DMS153 treated with DMSO at 0.1 percent for 48 hours (cell line): ENCODE results near the gene ADNP.
"Not testable (repeated sequence)": the region's sequence is repeated elsewhere in the genome, so short reads cannot be mapped to it uniquely, and the experiment has no call there.

Experiments
- DNase-seq: peaks from one replicate; lab custom pipeline; 2025; ENCODE audit not compliant: unreplicated experiment; lab: John Stamatoyannopoulos, UW

The ADNP gene

DNA sequence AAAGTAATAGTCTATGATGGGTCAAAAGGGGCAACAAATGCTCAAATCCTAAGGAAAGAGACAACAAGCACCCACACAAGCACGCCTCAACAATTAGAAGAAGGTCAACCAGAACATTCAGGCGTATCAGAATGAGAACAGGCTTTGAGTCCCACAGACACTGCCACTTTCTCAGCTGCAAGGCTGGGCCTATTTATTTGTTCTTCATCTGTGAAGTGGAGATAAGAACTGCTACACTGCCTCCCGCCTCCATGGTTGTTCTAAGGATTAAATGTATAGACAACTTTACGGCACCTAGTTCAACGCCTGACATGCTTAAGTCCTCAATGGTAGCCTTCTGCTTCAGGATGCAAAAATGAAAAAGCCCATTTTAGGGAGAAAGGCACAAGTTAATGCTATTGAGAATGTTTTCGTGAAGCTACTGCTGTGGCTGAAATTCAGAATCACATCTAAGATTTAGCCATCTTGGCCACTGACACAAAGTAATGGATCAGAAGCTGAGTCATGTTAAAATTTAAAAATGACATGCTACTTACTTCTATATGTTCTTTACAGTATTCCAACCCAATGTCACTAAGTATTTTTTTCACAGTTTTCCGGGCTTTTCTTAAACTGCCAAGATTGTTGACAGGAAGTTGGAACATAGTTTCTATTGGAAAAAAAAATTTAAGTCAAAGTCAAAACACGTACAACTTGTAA, 27.7 kb downstream of the ADNP start:
- no peak for DNase-seq

DNA sequence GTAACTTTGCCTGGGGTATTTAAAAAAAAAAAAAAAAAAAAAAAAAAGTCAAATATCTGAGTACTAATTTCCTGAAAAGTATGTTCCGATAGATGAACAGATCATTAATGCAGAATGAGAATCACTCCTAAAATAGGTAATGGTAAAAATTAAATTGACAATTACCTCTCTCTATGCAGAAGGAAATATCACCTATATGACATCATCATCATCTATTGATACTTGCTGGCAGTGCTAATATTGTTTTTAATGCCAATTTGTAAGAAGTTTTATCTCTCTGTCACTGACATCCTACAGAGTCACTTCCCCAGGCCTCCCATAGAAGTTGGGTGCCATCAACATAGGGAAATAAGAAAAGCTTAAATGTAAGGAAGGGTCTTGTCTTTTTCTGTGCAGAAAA, 29.9 kb downstream of the ADNP start:
- no peak for DNase-seq

DNA sequence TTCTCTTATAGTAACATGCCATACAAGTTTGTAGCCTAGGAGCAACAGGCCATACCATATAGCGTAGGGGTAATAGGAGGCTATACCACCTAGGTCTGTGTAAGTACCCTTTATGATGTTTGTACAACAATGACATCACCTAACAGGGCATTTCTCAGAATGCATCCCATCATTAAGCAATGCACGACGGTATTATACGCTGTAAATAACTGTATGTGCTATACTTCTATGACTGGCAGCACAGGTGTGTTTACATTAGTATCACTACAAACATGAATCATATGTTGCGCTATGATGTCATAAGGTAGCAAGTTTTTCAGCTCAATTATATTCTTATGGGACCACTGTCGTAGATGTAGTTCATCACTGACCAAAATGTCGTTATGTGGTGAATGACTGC, 31.0 kb downstream of the ADNP start:
- DNase-seq = no peak

DNA sequence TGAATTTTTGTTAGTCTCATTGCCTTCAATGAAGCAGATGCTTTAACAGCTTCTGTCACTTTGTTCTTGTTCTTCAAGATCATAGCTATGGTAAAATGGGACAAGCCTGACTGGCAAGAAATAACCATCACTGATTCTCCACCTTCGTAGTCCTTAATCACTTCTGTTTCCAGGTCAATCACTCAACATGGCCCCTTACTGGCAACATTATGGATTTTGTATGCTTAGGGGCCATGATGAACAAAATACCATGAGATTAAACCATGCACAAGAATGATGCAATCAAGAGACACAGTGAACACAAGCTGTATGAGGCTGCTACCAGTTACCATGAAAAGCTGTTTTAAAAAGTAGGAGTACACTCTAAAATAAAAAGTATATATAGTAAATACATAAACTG, 32.8 kb downstream of the ADNP start:
- DNase-seq = no peak

DNA sequence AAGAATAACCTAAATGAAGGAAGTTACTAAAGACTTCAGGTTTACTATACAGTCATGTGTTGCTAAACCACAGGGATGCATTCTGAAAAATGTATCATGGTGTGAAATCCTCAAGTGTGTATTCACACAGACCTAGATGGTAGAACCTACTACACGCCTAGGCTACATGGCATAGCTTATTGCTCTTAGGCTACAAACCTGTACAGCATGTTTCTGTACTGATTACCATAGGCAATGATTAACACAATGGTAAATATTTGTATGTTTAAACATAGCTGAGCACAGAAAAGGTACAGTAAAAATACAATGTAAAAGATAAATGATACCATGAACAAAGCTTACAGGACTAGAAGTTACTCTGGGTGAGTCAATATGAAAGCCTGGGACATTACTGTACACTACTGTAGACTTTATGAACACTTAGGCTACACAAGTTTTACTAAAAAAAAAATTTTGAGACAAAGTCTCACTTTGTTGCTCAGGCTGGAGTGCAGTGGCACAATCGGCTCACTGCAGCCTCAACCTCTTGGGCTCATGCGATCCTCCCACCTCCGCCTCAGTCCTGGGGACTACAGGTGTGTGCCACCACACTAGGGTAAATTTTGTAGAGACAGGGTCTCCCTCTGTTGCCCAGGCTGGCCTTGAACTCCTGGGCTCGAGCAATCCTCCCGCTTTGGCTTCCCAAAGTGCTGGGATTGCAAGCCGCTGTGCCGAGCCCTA, 36.0 kb downstream of the ADNP start:
- DNase-seq = no peak

DNA sequence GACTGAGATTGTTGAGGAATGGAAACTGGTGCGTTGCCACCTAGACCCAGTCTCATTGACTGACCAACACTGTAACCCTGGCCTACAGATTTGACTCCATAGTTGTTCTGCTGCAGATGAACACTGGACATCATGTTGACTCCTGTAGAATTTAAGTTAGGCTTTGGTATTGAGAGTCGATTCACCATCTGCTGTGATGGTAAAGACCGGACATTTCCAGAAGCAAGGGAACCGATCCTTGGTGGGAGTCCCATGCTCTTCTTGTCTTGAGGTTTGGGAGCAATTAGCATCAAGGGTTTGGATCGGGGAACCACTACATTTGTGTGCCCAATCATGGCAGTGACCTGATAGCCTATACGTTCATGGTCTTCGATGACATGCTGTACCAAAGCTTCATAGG, 37.6 kb downstream of the ADNP start:
- no peak for DNase-seq

DNA sequence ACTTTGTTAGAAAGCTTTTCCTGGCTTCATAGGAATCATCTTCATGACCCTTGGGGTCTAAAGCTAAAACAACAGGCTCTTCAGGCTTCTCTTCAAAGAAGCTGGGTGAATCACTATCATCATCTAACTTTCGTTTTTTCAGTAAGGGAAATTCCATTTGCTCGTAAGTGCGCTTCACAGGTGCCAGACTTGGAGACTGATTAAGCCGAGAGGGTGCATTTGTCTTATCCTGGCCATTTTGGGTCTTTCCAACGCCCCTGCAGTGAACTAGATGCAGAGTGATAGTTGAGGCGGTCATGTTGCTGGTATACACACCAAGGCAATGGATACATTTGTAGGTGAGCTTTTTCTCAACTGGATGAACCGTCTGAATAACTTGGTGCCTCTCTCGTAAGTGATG, 38.8 kb downstream of the ADNP start:
- no peak for DNase-seq

DNA sequence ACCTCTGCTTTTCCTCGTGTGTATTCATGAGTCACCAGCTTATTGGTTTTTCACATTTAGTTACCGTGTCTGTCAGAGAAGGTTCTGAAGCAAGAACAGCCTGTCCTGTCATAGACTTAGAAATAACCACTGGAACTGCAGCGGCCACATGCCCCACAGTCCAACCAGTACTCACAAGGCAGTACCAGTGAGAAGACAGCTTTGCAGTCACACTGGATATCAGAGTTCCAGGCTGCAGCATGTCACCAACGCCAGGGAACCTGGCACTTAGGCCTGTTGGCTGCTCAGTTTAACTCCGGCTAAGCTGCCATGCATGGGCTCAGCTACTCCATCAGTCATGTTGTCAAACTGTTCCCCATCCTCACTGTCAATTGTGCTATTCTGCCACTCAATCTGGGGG, 40.1 kb downstream of the ADNP start:
- no peak for DNase-seq

DNA sequence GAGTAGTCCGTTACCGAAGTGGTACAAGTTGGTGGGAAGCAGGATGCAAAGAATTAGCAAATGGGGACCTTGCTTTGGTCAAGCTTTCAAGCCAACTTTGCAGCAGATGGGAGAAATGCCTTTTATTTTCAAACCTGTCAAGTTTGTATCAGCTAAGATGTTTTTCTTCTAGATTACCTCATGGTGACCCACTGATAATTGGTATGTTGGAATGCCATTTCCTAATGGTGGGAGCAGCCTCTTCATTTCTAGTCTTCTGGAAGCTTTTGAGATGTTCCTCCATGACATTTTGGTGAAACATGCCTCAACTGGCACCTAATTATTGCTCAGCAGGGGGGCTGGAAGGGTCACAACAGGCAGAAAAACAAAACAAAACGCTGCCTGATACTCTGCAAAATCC, 43.7 kb downstream of the ADNP start:
- no peak for DNase-seq

DNA sequence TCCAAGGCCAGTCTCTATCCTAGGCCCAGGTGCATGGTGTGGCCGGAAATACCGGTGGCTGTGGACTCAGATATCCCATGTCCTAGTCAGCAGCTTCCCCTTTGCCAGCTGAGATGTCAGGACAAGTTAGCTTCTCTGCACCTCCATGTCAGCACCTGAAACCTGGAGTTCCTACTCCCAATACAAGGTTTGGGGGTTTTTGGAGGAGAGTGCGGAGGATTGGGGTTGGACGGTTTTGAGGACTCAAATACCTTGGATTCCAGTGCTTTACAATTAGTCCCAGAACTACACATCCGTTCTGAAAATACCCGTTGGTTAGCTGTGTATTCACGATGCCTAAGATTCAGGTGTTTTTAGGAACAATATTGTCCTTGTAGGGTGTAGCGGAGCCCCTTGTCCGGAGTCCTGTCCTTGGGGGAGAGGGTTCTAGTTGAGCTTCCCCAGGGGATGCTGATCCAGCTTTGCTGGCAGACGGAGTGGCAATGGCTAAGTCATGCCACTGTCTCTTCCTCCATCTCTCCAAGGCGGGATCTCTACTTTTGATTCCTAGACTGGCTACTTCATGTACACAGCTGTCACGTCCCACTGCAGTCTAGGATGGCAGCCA, 45.0 kb downstream of the ADNP start:
- DNase-seq = no peak

DNA sequence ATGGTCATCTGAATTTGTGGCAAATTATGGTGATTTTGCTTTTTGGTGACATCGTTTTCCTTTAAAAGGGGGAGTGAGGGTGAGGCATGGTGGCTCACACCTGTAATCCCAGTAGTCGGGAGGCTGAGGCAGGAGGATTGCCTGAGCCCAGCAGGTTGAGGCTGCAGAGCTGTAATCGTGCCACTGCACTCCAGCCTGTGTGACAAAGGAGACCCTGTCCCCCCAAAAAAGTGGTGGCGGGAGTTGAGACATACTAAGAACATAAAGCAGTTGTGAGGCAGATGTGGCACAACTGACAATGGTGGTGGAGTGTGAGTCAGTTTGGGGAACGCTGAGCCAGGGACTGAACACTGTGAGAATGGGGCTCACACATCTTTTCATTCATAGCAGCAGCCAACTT, 45.5 kb downstream of the ADNP start:
- DNase-seq = no peak

DNA sequence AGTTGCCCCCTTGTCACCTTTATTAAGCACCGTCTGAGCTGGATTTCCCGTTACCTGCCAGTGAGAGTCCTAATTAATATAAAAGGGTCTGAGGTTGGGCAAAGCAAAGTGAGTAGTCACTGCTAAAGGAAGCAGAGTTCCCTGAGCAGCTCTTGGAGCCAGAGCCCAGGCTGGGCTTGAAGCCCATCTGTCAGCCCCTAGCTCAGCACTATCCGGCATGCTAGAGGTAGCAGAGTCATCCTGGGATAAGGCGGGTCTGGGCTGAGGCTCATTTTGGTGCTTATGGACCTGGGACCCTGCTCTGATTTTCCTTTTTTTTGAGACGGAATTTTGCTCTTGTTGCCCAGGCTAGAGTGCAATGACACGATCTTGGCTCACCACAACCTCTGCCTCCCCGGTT, 46.2 kb downstream of the ADNP start:
- no peak for DNase-seq

DNA sequence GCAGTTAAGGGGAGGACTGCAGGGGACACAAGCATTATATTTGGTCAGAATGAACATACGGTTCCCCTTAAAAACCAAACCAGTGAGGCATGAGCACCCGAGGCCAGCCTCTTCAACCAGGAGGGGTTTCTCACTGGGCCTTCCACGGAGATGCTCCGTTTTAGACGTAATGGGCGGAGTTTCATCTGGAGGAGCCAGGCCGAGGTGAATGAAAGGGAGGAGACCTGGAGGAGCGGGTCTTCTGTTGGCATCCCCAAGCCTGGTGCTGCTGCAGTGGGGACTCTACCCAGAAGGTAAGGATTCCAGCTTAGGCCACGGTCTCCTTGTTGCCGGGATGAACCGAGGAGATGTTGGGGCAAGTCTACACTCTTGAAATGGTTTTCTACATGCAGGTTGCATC, 47.4 kb downstream of the ADNP start:
- no peak for DNase-seq

DNA sequence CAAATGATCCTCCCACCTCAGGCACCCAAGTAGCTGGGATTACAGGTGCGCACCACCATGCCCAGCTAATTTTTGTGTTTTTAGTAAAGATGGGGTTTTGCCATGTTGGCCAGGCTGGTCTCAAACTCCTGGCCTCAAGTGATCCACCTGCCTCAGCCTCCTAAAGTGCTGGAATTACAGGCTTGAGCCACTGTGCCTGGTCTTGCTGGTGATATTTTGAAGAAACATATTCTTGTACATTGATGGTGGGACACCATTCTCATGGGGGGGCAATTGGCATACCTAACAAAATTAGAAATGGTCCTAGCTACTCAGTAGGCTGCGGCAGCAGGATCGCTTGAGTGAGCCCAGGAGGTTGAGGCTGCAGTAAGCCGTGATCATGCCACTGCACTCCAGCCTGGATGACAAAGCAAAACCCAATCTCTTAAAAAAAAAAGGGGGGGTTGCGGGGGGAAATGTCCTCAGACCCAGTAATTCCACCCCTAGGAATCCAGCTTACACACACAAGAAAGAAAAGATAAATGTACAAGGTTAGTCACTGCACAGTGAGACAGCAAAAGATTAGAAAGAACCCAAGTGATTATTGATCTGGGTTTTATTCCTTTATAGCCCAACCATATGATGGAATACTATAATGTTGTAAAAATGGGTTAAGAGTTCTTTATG, 49.3 kb downstream of the ADNP start:
- not testable (repeated sequence) for DNase-seq

DNA sequence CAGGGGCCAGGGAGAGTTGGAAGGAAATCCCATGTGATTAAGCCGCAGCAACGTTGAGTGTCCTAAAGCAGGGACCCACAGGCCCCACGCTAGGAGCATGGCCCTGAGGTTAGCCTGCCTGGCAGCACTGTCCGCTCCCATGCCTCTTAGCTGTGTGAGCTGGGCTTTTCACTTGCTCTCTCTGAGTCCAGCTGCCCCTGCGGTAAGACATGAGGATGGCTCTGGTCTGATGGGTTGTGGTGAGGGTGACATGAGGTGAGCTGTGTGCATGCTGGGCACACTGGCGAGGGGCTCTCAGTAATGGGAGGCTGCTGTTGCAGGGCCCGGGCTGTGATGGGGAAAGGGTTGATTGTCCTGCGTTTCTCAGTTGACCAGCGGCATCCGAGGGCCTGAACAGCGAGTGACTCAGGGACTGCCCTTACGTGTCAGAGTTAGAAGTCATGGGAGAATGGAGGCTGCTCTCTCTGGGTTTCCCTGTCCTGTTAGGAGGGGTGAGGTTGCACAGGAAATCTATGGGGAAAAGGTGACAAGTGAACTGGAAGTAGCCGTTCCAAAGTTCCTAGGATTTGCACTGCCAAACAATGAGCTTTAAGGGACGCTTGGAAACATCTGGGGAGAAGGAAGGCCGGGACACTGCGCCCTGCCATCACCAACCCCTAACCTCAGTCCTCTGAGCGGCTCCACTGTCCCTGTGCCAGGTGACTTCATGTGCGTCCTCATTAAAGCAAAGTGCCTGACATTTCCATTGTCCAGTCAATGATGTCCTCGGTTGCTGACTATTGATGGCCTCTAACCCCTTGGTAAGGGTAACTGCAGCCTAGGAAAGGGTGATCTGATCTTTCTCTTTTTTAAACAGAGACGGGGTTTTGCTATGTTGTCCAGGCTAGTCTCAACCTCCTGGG, 51.3 kb downstream of the ADNP start:
- DNase-seq = no peak

DNA sequence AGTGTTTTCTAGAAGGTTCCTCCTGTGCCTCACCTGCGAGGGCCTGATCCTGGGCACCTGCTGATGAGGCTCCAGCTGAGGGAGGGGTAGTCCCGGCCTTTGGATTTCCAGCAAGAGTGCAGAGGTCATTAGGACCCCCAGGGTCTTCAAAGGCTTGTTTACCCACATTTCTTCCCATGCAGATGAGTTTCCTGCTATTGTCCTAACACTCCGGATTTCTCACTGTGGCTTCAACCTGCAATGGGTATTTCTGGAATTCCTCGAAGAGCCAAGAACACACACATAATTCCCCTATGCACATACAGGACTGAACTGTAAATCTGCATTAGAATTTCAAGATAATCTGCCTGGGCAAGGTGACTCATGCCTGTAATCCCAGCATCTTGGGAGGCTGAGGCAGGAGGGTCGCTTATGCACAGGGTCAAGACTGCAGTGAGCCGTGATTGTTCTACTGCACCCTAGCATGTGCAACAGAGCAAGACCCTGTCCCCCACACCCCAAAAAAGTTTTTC, 53.9 kb downstream of the ADNP start:
- no peak for DNase-seq

DNA sequence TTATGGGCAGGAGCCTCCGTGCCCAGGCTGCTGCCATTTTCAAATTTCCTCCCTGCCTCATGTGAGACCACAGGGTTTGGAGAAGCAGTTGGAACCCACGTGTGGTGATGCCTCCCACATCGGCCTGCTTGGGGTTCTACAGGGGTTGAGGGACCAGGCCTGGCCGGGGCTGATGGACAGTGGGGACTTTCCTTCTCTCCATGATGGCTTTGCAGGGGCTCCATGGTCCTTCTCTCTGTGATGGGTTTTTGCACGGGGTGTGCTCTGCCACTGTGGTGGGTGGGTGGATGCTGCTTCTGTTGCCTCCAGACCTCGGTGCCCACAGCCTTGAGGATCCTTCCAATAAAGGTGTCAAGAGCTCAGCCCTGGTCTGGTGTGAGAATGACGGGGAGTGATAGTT, 54.4 kb downstream of the ADNP start:
- no peak for DNase-seq

DNA sequence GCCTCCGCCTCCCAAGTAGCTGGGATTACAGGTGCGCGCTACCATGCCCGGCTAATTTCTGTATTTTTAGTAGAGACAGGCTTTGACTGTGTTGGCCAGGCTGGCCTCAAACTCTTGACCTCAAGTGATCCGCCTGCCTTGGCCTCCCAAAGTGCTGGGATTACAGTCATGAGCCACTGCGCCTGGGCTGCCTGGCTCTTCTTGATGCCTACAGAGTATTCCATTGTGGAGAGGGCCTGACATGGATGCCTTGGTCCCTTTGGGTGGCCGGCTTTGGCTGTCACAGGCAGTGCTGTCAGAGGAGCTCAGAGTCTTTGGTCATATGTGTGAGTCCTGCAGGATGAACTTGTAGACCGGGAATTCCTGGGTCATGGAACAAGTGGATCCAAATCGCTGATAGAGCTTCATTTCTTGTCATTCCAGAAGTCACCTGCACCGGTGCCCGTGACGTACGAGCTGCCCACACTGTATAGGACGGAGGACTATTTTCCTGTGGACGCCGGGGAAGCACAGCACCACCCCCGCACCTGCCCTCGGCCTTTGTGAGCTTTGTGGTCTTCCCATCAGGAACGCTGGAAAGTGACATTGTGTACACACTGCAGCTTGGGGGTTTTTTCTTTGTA, 55.1 kb downstream of the ADNP start:
- no peak for DNase-seq

DNA sequence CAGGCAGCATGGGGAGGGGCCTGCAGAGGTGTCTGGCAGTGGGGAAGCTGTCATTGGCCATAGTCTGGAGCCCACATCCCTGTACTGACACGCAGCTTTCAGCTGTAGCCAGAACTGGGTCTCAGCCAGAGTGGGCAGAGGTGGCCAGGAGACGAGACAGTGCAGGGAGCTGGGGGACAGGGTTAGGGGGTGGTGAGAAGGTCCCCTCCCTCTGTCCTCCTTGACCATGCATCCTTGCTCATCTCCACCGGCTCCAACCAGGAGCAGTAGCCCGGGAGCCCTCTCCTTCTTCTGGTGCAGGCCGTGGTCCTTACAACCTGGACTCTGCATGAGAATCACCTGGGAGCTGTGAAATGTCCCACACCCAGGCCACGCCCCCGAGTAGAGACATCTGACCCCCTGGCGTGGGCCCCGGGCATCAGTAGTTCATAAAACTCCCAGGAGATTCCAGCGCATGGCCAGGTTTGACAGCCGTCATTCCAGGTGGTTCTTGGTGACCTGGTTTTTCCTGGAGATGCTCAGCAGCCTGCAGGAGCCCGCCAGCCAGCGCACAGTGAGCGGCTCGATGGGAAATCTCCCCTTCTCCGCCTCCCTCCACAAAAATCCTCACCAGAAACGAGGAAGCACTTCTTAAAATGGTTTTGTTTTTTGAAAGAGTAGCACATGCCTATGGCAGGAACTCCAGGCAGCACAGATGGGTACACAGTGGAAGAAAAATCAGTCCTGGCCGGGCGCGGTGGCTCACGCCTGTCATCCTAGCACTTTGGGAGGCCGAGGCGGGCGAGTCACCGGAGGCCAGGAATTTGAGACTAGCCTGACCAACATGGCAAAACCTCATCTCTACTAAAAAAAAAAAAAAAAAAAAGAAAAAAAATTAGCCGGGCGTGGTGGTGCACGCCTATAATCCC, 56.2 kb downstream of the ADNP start:
- DNase-seq = no peak
